Measurements from ENCODE around the gene CALD1.

CALD1 gene

GRCh38 chr7:134761266-134761665 lies 18.2 kb upstream of the CALD1 start:
- TF ChIP-seq CTCF (IDR thresholded peaks at IDR 0.05; ENCODE audit: low read length, missing control alignments), result no peak
- H3K4me3 ChIP-seq (replicated peaks; ENCODE audit: low read depth, low read length), result no peak overlapping the region
- peak; percentile 39 for DNase-seq (ENCODE audit: low read depth)

GRCh38 chr7:134763960-134764359 lies 15.5 kb upstream of the CALD1 start:
- no peak overlapping the region for H3K4me3 ChIP-seq (replicated peaks; ENCODE audit: low read depth, low read length)
- DNase-seq (ENCODE audit: low read depth), result no peak
- no peak for TF ChIP-seq CTCF (IDR thresholded peaks at IDR 0.05; ENCODE audit: low read length, missing control alignments)

- H3K4me3 ChIP-seq (replicated peaks; ENCODE audit: low read depth, low read length), result no peak overlapping the region
- no peak for TF ChIP-seq CTCF (IDR thresholded peaks at IDR 0.05; ENCODE audit: low read length, missing control alignments)
These were observed 15.1 kb upstream of the CALD1 start for GRCh38 chr7:134764365-134764764.

GRCh38 chr7:134766779-134767519 lies 12.5 kb upstream of the CALD1 start:
- TF ChIP-seq CTCF (IDR thresholded peaks at IDR 0.05; ENCODE audit: low read length, missing control alignments), result no peak
- no peak overlapping the region for H3K4me3 ChIP-seq (replicated peaks; ENCODE audit: low read depth, low read length)
- peak; percentile 54 for DNase-seq (ENCODE audit: low read depth)

More at GRCh38 chr7:134764365-134764764, 15.1 kb upstream of the CALD1 start:
- no peak for DNase-seq (ENCODE audit: low read depth)

DNA sequence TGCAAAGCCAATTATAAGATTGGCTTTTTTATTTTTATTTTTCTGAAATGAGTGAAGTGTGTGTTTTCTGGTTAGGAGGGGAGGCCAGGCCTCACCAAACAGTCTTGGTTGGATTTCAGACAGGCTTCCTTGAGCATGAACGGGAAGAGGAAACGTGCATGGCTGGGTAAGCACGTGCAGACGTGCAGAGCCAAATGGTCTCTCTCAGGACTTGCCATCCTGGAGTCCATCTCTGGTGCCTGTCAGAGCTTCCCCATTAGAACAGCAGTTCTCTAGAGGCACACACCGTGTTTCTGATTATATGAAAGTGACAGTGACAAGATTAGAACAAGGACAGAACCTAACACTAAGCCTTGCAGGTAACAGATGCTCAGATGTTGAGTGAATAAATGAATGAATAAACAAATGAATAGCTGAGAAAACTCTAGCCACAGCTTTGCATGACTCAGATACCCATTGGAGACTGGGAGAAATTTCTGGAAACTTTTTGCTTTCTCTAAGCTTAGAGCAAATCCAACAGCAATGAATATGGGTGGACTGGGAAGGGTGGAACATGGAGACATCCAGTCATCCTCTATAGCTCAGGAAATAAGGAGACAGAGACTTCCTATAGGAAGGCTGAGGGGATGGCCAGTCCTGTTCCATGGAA lies 11.8 kb upstream of the CALD1 start:
- TF ChIP-seq CTCF (IDR thresholded peaks at IDR 0.05; ENCODE audit: low read length, missing control alignments), result no peak
- DNase-seq (ENCODE audit: low read depth), result no peak
- H3K4me3 ChIP-seq (replicated peaks; ENCODE audit: low read depth, low read length), result no peak overlapping the region

DNA sequence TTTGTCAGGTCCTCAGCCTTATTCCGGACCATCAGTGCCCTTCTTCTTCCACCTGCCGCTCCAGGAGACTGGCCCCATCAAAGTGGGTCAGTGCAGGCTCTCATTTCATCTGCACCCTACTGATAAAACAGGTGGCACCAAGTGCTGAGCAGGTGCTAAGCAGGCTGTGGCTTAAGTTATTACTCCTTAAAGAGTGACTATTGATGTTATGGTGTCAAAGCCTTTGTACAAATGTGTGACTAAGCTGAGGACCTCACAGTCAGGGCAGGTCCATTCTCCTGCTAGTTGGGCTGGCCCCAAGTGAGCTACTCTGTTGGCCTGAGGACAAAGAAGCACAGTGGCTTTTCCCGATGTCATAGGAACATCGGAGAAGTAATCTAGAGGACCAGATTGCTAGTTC lies 11.2 kb upstream of the CALD1 start:
- TF ChIP-seq CTCF (IDR thresholded peaks at IDR 0.05; ENCODE audit: low read length, missing control alignments), result no peak
- DNase-seq (ENCODE audit: low read depth), result no peak
- no peak overlapping the region for H3K4me3 ChIP-seq (replicated peaks; ENCODE audit: low read depth, low read length)
